22Rv1 (cell line): Measurements from ENCODE around the gene KIAA0753.

Experiments
- CTCF ChIP-seq: fragments of 450-650 bp; IDR thresholded peaks from 2 replicates; pipeline ENCODE4 v1.5.1; 2017; ENCODE audit warnings: mild to moderate bottlenecking
- ZFX ChIP-seq: fragments of 450-650 bp; IDR thresholded peaks from 2 replicates; pipeline ENCODE4 v1.6.1; 2017; ENCODE audit warnings: antibody characterized with exemption, borderline replicate concordance

DNA sequence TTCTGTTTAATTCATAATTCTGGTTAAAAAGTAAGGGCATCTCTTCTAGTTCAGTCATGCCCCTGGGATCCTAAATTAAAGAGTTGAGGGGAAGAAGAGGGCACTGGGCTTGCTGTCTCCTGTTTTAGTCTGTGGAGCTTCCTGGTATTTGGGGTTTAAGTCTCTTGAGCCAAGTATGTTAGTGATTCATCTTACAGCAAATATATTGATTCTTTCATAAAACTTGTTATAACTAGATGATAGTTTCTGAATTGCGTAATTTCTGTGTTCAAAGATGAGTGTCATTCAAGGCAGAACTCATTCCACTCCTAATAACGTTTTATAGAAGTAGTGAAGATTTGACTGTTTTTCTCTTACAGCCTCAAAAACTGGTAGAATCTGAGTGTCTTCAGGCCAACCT is 2.1 kb upstream of the KIAA0753 start:
- TF ChIP-seq CTCF (no peak), ZFX (no peak)
